Tibial nerve (tissue), 4 donors: ENCODE results near the gene CDY1B. TPM values are rescaled to one million over a fixed set of nuclear protein-coding genes. Genes with fewer than 3 reads are reported as not detected.
"Not testable (repeated sequence)": the region's sequence is repeated elsewhere in the genome, so short reads cannot be mapped to it uniquely, and the experiment has no call there.

Experiments used
- DNase-seq, 2 donors: peaks; one replicate each; pipeline ENCODE4 v3.0.0-alpha.2; 2019; ENCODE audit warnings: low spot score in 2 of 2
- H3K27ac ChIP-seq, 4 donors: fragments of 200-600 bp; sonication (generic) in 3 of 4; one replicate each; pipeline ENCODE4 v1.5.1; 2017 to 2019; ENCODE audit warnings: mild to moderate bottlenecking in 1 of 4
- H3K27me3 ChIP-seq, 2 donors: fragments of 200-600 bp; sonication (generic) in 1 of 2; one replicate each; pipeline versions ENCODE4 v1.5.1 to v1.6.0; 2017 to 2019
- H3K36me3 ChIP-seq, 3 donors: fragments of 200-600 bp; sonication (generic); one replicate each; pipeline ENCODE4 v1.5.1; 2018 to 2019
- H3K4me1 ChIP-seq, 4 donors: fragments of 200-600 bp; sonication (generic) in 3 of 4; one replicate each; pipeline ENCODE4 v1.5.1; 2017 to 2019
- H3K4me3 ChIP-seq, 4 donors: fragments of 200-600 bp; sonication (generic) in 3 of 4; one replicate each; pipeline ENCODE4 v1.5.1; 2017 to 2019; ENCODE audit warnings: mild to moderate bottlenecking in 1 of 4, moderate library complexity in 1 of 4
- H3K9me3 ChIP-seq, 4 donors: fragments of 200-600 bp; sonication (generic) in 3 of 4; one replicate each; pipeline ENCODE4 v1.5.1; 2017 to 2019
- WGBS, 2 donors: methylation state at CpG; one replicate each; pipeline ENCODE4 v1.1.5; 2018; 5-methylcytosine and 5-hydroxymethylcytosine counted together
- total RNA-seq, 4 donors: library from RNA; depleted of rRNA; stranded (reverse); fragments of >200 nt; gene quantifications; one replicate each; pipeline ENCODE4 v1.1.0, GENCODE V29; 2016

CDY1B gene
- not detected for total RNA-seq

GRCh38 chrY:24047919-24048318 lies at the start of gene CDY1B:
TSS of gene CDY1B (minus strand) at chrY:24048019. CDS start at chrY:24047688, 331 bp downstream.
- WGBS, 2 donors, result no CpG with 5 or more reads among the region's 2 CpGs

GRCh38 chrY:24049525-24049924 lies 1.7 kb upstream of the CDY1B start:
- not testable (repeated sequence) for H3K27ac ChIP-seq, H3K27me3 ChIP-seq, H3K9me3 ChIP-seq, H3K4me1 ChIP-seq, H3K36me3 ChIP-seq, DNase-seq, H3K4me3 ChIP-seq

More at GRCh38 chrY:24047919-24048318, at the start of gene CDY1B:
- H3K36me3 ChIP-seq, H3K27me3 ChIP-seq, H3K4me1 ChIP-seq, H3K4me3 ChIP-seq, DNase-seq, H3K9me3 ChIP-seq, H3K27ac ChIP-seq: not testable (repeated sequence)

GRCh38 chrY:24043209-24043608 lies 4.6 kb downstream of the CDY1B start:
- H3K27ac ChIP-seq, H3K9me3 ChIP-seq, H3K36me3 ChIP-seq, DNase-seq, H3K4me1 ChIP-seq, H3K4me3 ChIP-seq, H3K27me3 ChIP-seq: not testable (repeated sequence)
- no CpG with 5 or more reads among the region's 3 CpGs for WGBS, 2 donors

- not testable (repeated sequence) for H3K36me3 ChIP-seq, H3K4me1 ChIP-seq, H3K27me3 ChIP-seq, H3K27ac ChIP-seq, H3K4me3 ChIP-seq, H3K9me3 ChIP-seq, DNase-seq
- WGBS, 2 donors, result no CpG with 5 or more reads among the region's 4 CpGs
Observed at GRCh38 chrY:24039008-24039718, 8.7 kb downstream of the CDY1B start.

GRCh38 chrY:24026212-24027103 lies 21.4 kb downstream of the CDY1B start:
- H3K36me3 ChIP-seq, H3K27me3 ChIP-seq, H3K9me3 ChIP-seq, H3K4me1 ChIP-seq, H3K4me3 ChIP-seq, H3K27ac ChIP-seq, DNase-seq: not testable (repeated sequence)
- no CpG with 5 or more reads among the region's 9 CpGs for WGBS, 2 donors
